Endodermal cell (in vitro differentiated cells): ENCODE data around the gene SPCS1. TPM values are rescaled to one million over a fixed set of nuclear protein-coding genes. Genes with fewer than 3 reads are reported as not detected.

Experiments
- DNase-seq: peaks from one replicate; pipeline ENCODE4 v3.0.0-alpha.2; 2017
- H3K27ac ChIP-seq: 2 replicates; pipeline ENCODE4 v1.5.1; 2013; ENCODE audit warnings: mild to moderate bottlenecking, low read depth, low read length, moderate library complexity
- H3K27me3 ChIP-seq: 2 replicates; pipeline ENCODE4 v1.6.1; 2013; ENCODE audit warnings: mild to moderate bottlenecking, low read length, moderate library complexity; ENCODE audit not compliant: insufficient read depth, control insufficient read depth, poor library complexity, severe bottlenecking
- H3K36me3 ChIP-seq: 2 replicates; pipeline ENCODE4 v1.7.0; 2013; ENCODE audit warnings: mild to moderate bottlenecking, low read length, moderate library complexity; ENCODE audit not compliant: control insufficient read depth, insufficient read depth
- H3K4me1 ChIP-seq: one replicate; pipeline ENCODE4 v1.7.0; 2013; ENCODE audit warnings: low read length; ENCODE audit not compliant: control insufficient read depth, insufficient read depth
- H3K4me3 ChIP-seq: 2 replicates; pipeline ENCODE4 v1.5.1; 2013; ENCODE audit warnings: mild to moderate bottlenecking, low read length, moderate library complexity
- H3K9ac ChIP-seq: 2 replicates; pipeline ENCODE4 v1.6.1; 2013; ENCODE audit warnings: mild to moderate bottlenecking, low read length, moderate library complexity; ENCODE audit not compliant: poor library complexity, severe bottlenecking; ENCODE audit errors: extremely low read depth
- H3K9me3 ChIP-seq: 2 replicates; pipeline ENCODE4 v1.6.1; 2013; ENCODE audit warnings: mild to moderate bottlenecking, low read length, moderate library complexity; ENCODE audit not compliant: control insufficient read depth
- H3K27ac Mint-ChIP-seq: 2 replicates; pipeline ENCODE4 v1.8.0; 2020; ENCODE audit warnings: mixed read lengths
- H3K27me3 Mint-ChIP-seq: 2 replicates; pipeline ENCODE4 v1.8.0; 2021; ENCODE audit warnings: mild to moderate bottlenecking, mixed read lengths; ENCODE audit not compliant: insufficient read depth
- H3K36me3 Mint-ChIP-seq: 2 replicates; pipeline ENCODE4 v1.8.0; 2020; ENCODE audit warnings: low read depth, mixed read lengths
- H3K4me1 Mint-ChIP-seq: 2 replicates; pipeline ENCODE4 v1.8.0; 2020; ENCODE audit warnings: mixed read lengths
- H3K4me3 Mint-ChIP-seq: 2 replicates; pipeline ENCODE4 v1.8.0; 2020; ENCODE audit warnings: mild to moderate bottlenecking, moderate library complexity, mixed read lengths
- H3K9me3 Mint-ChIP-seq: 2 replicates; pipeline ENCODE4 v1.8.0; 2020; ENCODE audit warnings: mild to moderate bottlenecking, mixed read lengths
- CTCF ChIP-seq: fragments of 200-600 bp; sonication (generic); conservative IDR thresholded peaks from 2 replicates; pipeline ENCODE4 v1.5.0; 2021; ENCODE audit warnings: antibody characterized with exemption, mild to moderate bottlenecking
- WGBS, 2 experiments: methylation state at CpG; one replicate each; pipeline versions ENCODE4 v1.1.5 to v1.1.7; 2013; ENCODE audit warnings: missing lambda C conversion rate in 2 of 2, mixed read lengths in 1 of 2; ENCODE audit not compliant: insufficient coverage in 1 of 2, insufficient read length in 1 of 2; 5-methylcytosine and 5-hydroxymethylcytosine counted together
- long read RNA-seq, 4 experiments: library from polyadenylated mRNA in 2 of 4; library from RNA in 1 of 4; library from capped mRNA in 1 of 4; stranded (forward) in 3 of 4; unstranded in 1 of 4; transcript quantifications; one replicate each; pipeline ENCODE4 v2.0.0, GENCODE V29; 2020 to 2021; ENCODE audit warnings: inconsistent platforms in 1 of 4
- polyA plus RNA-seq, 2 experiments: library from polyadenylated mRNA; stranded (reverse); fragments of 50-300 nt; gene quantifications; one replicate each; pipeline ENCODE4 v1.2.3, GENCODE V29; 2013
- total RNA-seq, 2 donors: library from RNA; stranded (reverse); fragmentation: NEBNext Ultra II Directional in 1 of 2; extraction: Animal tissue kit (Norgen Biotek cat#: 25700) in 1 of 2; gene quantifications; 2 replicates in 1 of 2; 3 replicates in 1 of 2; pipeline ENCODE4 v1.2.1, GENCODE V29; 2021

SPCS1 gene
- 100 to 1,000 TPM; 101 to 113 TPM for total RNA-seq
- 159 TPM for polyA plus RNA-seq (2013, experiment 1 of 2)
- 141 TPM for polyA plus RNA-seq (2013, experiment 2 of 2)
- long read RNA-seq, experiment 1, full-length matches to known transcripts: 103 of 130 reads
- long read RNA-seq, experiment 1, partial matches to known transcripts: 4 of 130 reads
- long read RNA-seq, experiment 1, other reads (novel, unspliced or antisense): 23 of 130 reads
- long read RNA-seq, experiment 2, full-length matches to known transcripts: 81 of 93 reads
- long read RNA-seq, experiment 2, partial matches to known transcripts: 3 of 93 reads
- long read RNA-seq, experiment 2, other reads (novel, unspliced or antisense): 9 of 93 reads
- long read RNA-seq, experiment 3, full-length matches to known transcripts: 94 of 112 reads
- long read RNA-seq, experiment 3, partial matches to known transcripts: 6 of 112 reads
- long read RNA-seq, experiment 3, other reads (novel, unspliced or antisense): 12 of 112 reads
- long read RNA-seq, experiment 4, full-length matches to known transcripts: 278 of 293 reads
- long read RNA-seq, experiment 4, partial matches to known transcripts: 2 of 293 reads
- long read RNA-seq, experiment 4, other reads (novel, unspliced or antisense): 13 of 293 reads

GRCh38 chr3:52705688-52706686, at the start of gene SPCS1, which contains the start of gene GLT8D1:
SPCS1 (plus strand) TSS chr3:52706106; CDS start chr3:52706247, 141 bp downstream.
GLT8D1 (minus strand) TSS chr3:52705791; CDS start chr3:52700460, 5,331 bp downstream.
- H3K4me1 Mint-ChIP-seq: peaks cover 7% of the 10 kb centered on the region
- Histone ChIP-seq H3K36me3 (peaks cover 24% of the 10 kb centered on the region), H3K27me3 (no peaks in the 10 kb centered on the region), H3K4me3 (peak within 1 kb of the TSS; percentile 100), H3K9me3 (no peaks in the 10 kb centered on the region), H3K4me1 (no peaks in the 10 kb centered on the region), H3K27ac (peak within 1 kb of the TSS; percentile 69), H3K9ac (peak within 1 kb of the TSS; percentile 79)
- no peaks in the 10 kb centered on the region for H3K27me3 Mint-ChIP-seq
- no peak for TF ChIP-seq CTCF
- 0% methylated on average over 31 to 94 of the region's 94 CpGs for WGBS, 2 experiments
- peak within 1 kb of the TSS; percentile 96 for H3K4me3 Mint-ChIP-seq
- peak; percentile 93 for DNase-seq
- H3K27ac Mint-ChIP-seq: peak within 1 kb of the TSS; percentile 94
- H3K36me3 Mint-ChIP-seq: peaks cover 17% of the 10 kb centered on the region
- no peaks in the 10 kb centered on the region for H3K9me3 Mint-ChIP-seq

GRCh38 chr3:52660046-52660445, 45.9 kb upstream of the SPCS1 start:
- no peak for TF ChIP-seq CTCF
- DNase-seq: no peak
- Histone ChIP-seq H3K27ac (no peak overlapping the region), H3K27me3 (no peaks in the 10 kb centered on the region), H3K36me3 (peaks cover 76% of the 10 kb centered on the region), H3K4me3 (no peak overlapping the region), H3K9me3 (peaks cover 6% of the 10 kb centered on the region), H3K4me1 (no peaks in the 10 kb centered on the region), H3K9ac (no peak overlapping the region)
- peaks cover 66% of the 10 kb centered on the region for H3K36me3 Mint-ChIP-seq
- H3K27ac Mint-ChIP-seq: no peak overlapping the region
- H3K27me3 Mint-ChIP-seq: no peaks in the 10 kb centered on the region
- H3K4me3 Mint-ChIP-seq: no peak overlapping the region
- H3K9me3 Mint-ChIP-seq: no peaks in the 10 kb centered on the region
- 91 to 100% methylated on average over 1 to 3 of the region's 3 CpGs for WGBS, 2 experiments
- no peaks in the 10 kb centered on the region for H3K4me1 Mint-ChIP-seq

- no peak for DNase-seq
- no peak for TF ChIP-seq CTCF
These were observed 42.8 kb upstream of the SPCS1 start for GRCh38 chr3:52663098-52663497.

More at GRCh38 chr3:52663098-52663497, 42.8 kb upstream of the SPCS1 start:
- Mint-ChIP-seq H3K9me3 (no peaks in the 10 kb centered on the region), H3K27me3 (no peaks in the 10 kb centered on the region), H3K4me1 (peaks cover 7% of the 10 kb centered on the region), H3K27ac (no peak overlapping the region), H3K4me3 (no peak overlapping the region), H3K36me3 (peaks cover 60% of the 10 kb centered on the region)
- Histone ChIP-seq H3K27me3 (no peaks in the 10 kb centered on the region), H3K4me1 (no peaks in the 10 kb centered on the region), H3K27ac (no peak overlapping the region), H3K36me3 (peaks cover 79% of the 10 kb centered on the region), H3K4me3 (no peak overlapping the region), H3K9ac (no peak overlapping the region), H3K9me3 (peaks cover 6% of the 10 kb centered on the region)
- WGBS, 2 experiments: 98 to 100% methylated on average over 1 to 3 of the region's 3 CpGs
